ENCODE results near the gene PLXNA4. TPM values are rescaled to one million over a fixed set of nuclear protein-coding genes. Genes with fewer than 3 reads are reported as not detected.

PLXNA4 gene
- total RNA-seq, 1 experiment from 2014 or later, result not detected

- no peak overlapping the region for H3K27ac ChIP-seq (ENCODE audit: low read depth, low read length)
- DNase-seq (ENCODE audit: low read depth, low spot score) (no peak), ATAC-seq (no peak)
- no peaks in the 10 kb centered on the region for H3K9me2 ChIP-seq (ENCODE audit: insufficient read depth)
- ChIA-PET POLR2A (no interaction called here), RAD21 (ENCODE audit: low non-redundant PET in 1 of 2, low total read pairs in 2 of 2, uncharacterized antibody in 2 of 2, unreplicated experiment in 2 of 2) (no interaction called here), CTCF (no interaction called here)
- H3K4me2 ChIP-seq (ENCODE audit: low read length), result no peak overlapping the region
- BruUV-seq (replicated peaks), result no TSS peak
- H2AFZ ChIP-seq (ENCODE audit: low read depth, low read length, poor library complexity, severe bottlenecking), result no peak overlapping the region
- H3K9me3 ChIP-seq (ENCODE audit: control insufficient read depth in 1 of 2, insufficient read depth in 1 of 2, low read depth in 1 of 2, low read length in 2 of 2), result no peaks in the 10 kb centered on the region
- peaks cover 37% of the 10 kb centered on the region for H3K27me3 ChIP-seq (ENCODE audit: insufficient read depth, low read length)
- no peaks in the 10 kb centered on the region for H4K20me1 ChIP-seq (ENCODE audit: insufficient read depth)
- H3K79me2 ChIP-seq (ENCODE audit: insufficient read depth, low read length), result no peaks in the 10 kb centered on the region
- H3K9ac ChIP-seq (ENCODE audit: low read length), result no peak overlapping the region
- intact Hi-C loops (cut with micrococcal nuclease), result no loop called here
- no peaks in the 10 kb centered on the region for H3K4me1 ChIP-seq (ENCODE audit: control insufficient read depth in 1 of 2, insufficient read depth in 2 of 2, low read length in 2 of 2)
- H3K36me3 ChIP-seq (ENCODE audit: control insufficient read depth in 1 of 2, insufficient read depth in 2 of 2, low read length in 2 of 2), result no peaks in the 10 kb centered on the region
- no peak overlapping the region for H3K4me3 ChIP-seq (replicated peaks in 1 of 2; ENCODE audit: low read depth in 1 of 2, low read length in 2 of 2)
- TF ChIP-seq ZFX (IDR thresholded peaks at IDR 0.05) (no peak), ELF1 (IDR thresholded peaks at IDR 0.05; ENCODE audit: borderline replicate concordance, low read depth) (no peak), TCF7L2 (IDR thresholded peaks at IDR 0.05; ENCODE audit: borderline replicate concordance, extremely low read depth, insufficient read depth, insufficient read length) (no peak)
Measured at GRCh38 chr7:132090444-132090843, 485.8 kb downstream of the PLXNA4 start.

GRCh38 chr7:132089356-132089755 is 486.9 kb downstream of the PLXNA4 start:
- ChIA-PET CTCF (no interaction called here), POLR2A (no interaction called here)
- intact Hi-C loops (cut with micrococcal nuclease), result loop anchor here (5.0 kb wide), 1 partner anchor 52 kb away; no protein-coding TSS in a partner anchor

More at GRCh38 chr7:132089356-132089755, 486.9 kb downstream of the PLXNA4 start:
- DNase-seq (ENCODE audit: low read depth, low spot score) (no peak), ATAC-seq (no peak)
- BruUV-seq (replicated peaks), result no TSS peak
- Histone ChIP-seq H3K9me2 (ENCODE audit: insufficient read depth) (no peaks in the 10 kb centered on the region), H3K9ac (ENCODE audit: low read length) (no peak overlapping the region), H3K4me3 (replicated peaks in 1 of 2; ENCODE audit: low read depth in 1 of 2, low read length in 2 of 2) (no peak overlapping the region), H3K27me3 (ENCODE audit: insufficient read depth, low read length) (peaks cover 26% of the 10 kb centered on the region), H3K27ac (ENCODE audit: low read depth, low read length) (no peak overlapping the region), H3K4me2 (ENCODE audit: low read length) (no peak overlapping the region), H2AFZ (ENCODE audit: low read depth, low read length, poor library complexity, severe bottlenecking) (no peak overlapping the region), H3K79me2 (ENCODE audit: insufficient read depth, low read length) (no peaks in the 10 kb centered on the region), H3K36me3 (ENCODE audit: control insufficient read depth in 1 of 2, insufficient read depth in 2 of 2, low read length in 2 of 2) (no peaks in the 10 kb centered on the region), H3K9me3 (ENCODE audit: control insufficient read depth in 1 of 2, insufficient read depth in 1 of 2, low read depth in 1 of 2, low read length in 2 of 2) (no peaks in the 10 kb centered on the region), H4K20me1 (ENCODE audit: insufficient read depth) (no peaks in the 10 kb centered on the region), H3K4me1 (ENCODE audit: control insufficient read depth in 1 of 2, insufficient read depth in 2 of 2, low read length in 2 of 2) (no peaks in the 10 kb centered on the region)
- RAD21 ChIA-PET (ENCODE audit: low non-redundant PET in 1 of 2, low total read pairs in 2 of 2, uncharacterized antibody in 2 of 2, unreplicated experiment in 2 of 2), result no interaction called here
- TF ChIP-seq YY1 (IDR thresholded peaks at IDR 0.05; ENCODE audit: extremely low read depth, insufficient replicate concordance, low read depth, low read length) (no peak), ZBTB33 (IDR thresholded peaks at IDR 0.05; ENCODE audit: extremely low read depth, insufficient replicate concordance, low read length) (no peak), ATF3 (IDR thresholded peaks at IDR 0.05) (no peak)
